ENCODE measurements around the gene CD300LD. TPM values are rescaled to one million over a fixed set of nuclear protein-coding genes. Genes with fewer than 3 reads are reported as not detected.
"Not testable (repeated sequence)": the region's sequence is repeated elsewhere in the genome, so short reads cannot be mapped to it uniquely, and the experiment has no call there.

The CD300LD gene
- total RNA-seq (not detected), polyA plus RNA-seq (ENCODE audit: insufficient read length in 2 of 2) (not detected)
- long read RNA-seq, donor 1, result 0 reads
- long read RNA-seq, donor 2, result 0 reads
- long read RNA-seq, donor 3, result 0 reads
- long read RNA-seq, donor 4, result 0 reads

DNA sequence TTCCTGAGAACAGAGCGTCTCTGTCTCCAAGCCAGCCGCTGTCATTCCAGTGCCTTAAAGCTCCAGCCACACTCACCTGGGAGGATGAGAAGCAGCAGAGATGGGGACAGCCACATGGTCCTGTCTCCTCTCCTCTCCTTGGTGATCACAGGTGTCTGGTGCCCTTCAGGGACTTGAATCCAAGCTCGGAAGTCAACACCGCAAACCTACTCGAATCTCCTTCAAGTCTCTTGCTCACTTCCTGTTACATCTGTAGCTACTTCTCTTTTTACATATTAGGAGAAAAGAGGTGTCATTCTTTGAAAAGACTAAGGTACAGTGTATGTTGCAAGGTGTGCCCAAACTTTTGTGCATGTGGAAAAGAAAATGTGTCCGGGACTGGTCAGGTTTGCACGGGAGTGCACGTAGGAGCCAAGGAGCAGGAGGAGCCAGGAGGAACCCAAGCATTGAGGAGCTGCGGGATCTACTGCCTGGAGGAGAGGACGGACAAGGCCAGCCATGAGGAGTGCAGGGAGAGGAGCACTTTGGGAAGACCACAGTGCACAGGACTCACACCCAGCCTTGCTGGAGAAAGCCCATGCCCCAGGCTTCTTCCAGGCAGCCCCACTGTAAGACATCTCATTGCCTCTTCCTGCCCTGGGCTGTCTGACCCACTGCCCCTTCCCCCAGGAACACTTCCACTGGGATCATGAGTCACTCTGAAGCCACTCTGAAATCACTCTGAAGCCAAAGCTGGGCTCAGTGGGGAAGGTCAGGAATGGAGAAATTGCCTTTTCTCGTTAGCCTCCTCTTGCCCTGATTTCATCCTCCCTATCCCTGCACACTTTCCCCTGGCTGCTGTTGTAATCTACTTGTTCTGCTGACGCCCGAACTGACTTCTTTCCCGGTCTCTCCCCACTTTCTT lies at the start of gene CD300LD:
Gene CD300LD (minus strand): TSS at position 197 of the 904 bp plus-strand sequence. CDS start 81 bp downstream, at position 116.
- WGBS (ENCODE audit: insufficient coverage), result 81% methylated on average over 10 of the region's 14 CpGs
- Histone ChIP-seq H3K4me3 (ENCODE audit: low read depth, low read length) (no peak within 1 kb of the TSS), H3K27me3 (ENCODE audit: control insufficient read depth, insufficient read depth, low read length) (no peaks in the 10 kb centered on the region), H3K9me3 (ENCODE audit: control insufficient read depth, insufficient read depth, low read length) (no peaks in the 10 kb centered on the region), H3K4me1 (ENCODE audit: control insufficient read depth, insufficient read depth, low read length) (no peaks in the 10 kb centered on the region), H3K36me3 (ENCODE audit: control insufficient read depth, insufficient read depth, low read length) (no peaks in the 10 kb centered on the region), H3K27ac (ENCODE audit: low read depth, low read length) (no peak within 1 kb of the TSS)
- DNase-seq (ENCODE audit: low read depth in 4 of 6, low spot score in 6 of 6), result no peak

GRCh38 chr17:74641224-74641957 lies 49.3 kb upstream of the CD300LD start:
- Histone ChIP-seq H3K9me3 (ENCODE audit: control insufficient read depth, insufficient read depth, low read length) (no peaks in the 10 kb centered on the region), H3K36me3 (ENCODE audit: control insufficient read depth, insufficient read depth, low read length) (no peaks in the 10 kb centered on the region), H3K27me3 (ENCODE audit: control insufficient read depth, insufficient read depth, low read length) (peaks cover 4% of the 10 kb centered on the region), H3K27ac (ENCODE audit: low read depth, low read length) (no peak overlapping the region), H3K4me1 (ENCODE audit: control insufficient read depth, insufficient read depth, low read length) (peaks cover 3% of the 10 kb centered on the region), H3K4me3 (ENCODE audit: low read depth, low read length) (no peak overlapping the region)
- 67% methylated on average over 6 of the region's 6 CpGs for WGBS (ENCODE audit: insufficient coverage)
- DNase-seq (ENCODE audit: low read depth in 4 of 6, low spot score in 6 of 6), result no peak

- 77% methylated on average over 9 of the region's 10 CpGs for WGBS (ENCODE audit: insufficient coverage)
- Histone ChIP-seq H3K4me1 (ENCODE audit: control insufficient read depth, insufficient read depth, low read length) (peaks cover 3% of the 10 kb centered on the region), H3K36me3 (ENCODE audit: control insufficient read depth, insufficient read depth, low read length) (no peaks in the 10 kb centered on the region), H3K4me3 (ENCODE audit: low read depth, low read length) (no peak overlapping the region), H3K27ac (ENCODE audit: low read depth, low read length) (no peak overlapping the region), H3K27me3 (ENCODE audit: control insufficient read depth, insufficient read depth, low read length) (peaks cover 4% of the 10 kb centered on the region), H3K9me3 (ENCODE audit: control insufficient read depth, insufficient read depth, low read length) (no peaks in the 10 kb centered on the region)
- peak in 1 of 6 donors; percentile 38 for DNase-seq (ENCODE audit: low read depth in 4 of 6, low spot score in 6 of 6)
Measured at GRCh38 chr17:74639704-74640151, 47.6 kb upstream of the CD300LD start.

DNA sequence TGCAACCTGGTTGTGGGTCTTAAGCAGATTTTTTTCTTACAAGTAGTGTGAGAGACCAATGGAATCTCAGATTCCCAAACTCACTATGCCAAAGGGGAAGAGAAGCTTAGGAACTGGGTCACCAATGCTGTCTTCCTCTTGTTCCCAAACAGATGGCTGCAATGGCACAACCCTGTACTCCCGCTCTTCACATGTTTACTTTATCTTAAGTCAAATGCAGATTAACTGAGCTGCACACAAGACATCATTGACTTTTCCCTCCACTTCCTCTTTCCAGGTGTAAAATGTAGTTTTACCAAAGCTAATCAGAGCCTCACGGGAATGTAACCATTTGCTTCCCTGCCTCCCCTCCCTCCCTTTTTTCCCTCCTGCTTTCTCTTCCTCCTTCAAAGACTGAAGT lies 45.8 kb upstream of the CD300LD start:
- 81% methylated on average over 2 of the region's 2 CpGs for WGBS (ENCODE audit: insufficient coverage)
- Histone ChIP-seq H3K4me1 (ENCODE audit: control insufficient read depth, insufficient read depth, low read length) (peaks cover 3% of the 10 kb centered on the region), H3K9me3 (ENCODE audit: control insufficient read depth, insufficient read depth, low read length) (no peaks in the 10 kb centered on the region), H3K27me3 (ENCODE audit: control insufficient read depth, insufficient read depth, low read length) (peaks cover 1% of the 10 kb centered on the region), H3K4me3 (ENCODE audit: low read depth, low read length) (no peak overlapping the region), H3K27ac (ENCODE audit: low read depth, low read length) (no peak overlapping the region), H3K36me3 (ENCODE audit: control insufficient read depth, insufficient read depth, low read length) (no peaks in the 10 kb centered on the region)
- no peak for DNase-seq (ENCODE audit: low read depth in 4 of 6, low spot score in 6 of 6)

GRCh38 chr17:74637265-74637664 lies 45.2 kb upstream of the CD300LD start:
- no peaks in the 10 kb centered on the region for H3K27me3 ChIP-seq (ENCODE audit: control insufficient read depth, insufficient read depth, low read length)
- no peak for DNase-seq (ENCODE audit: low read depth in 4 of 6, low spot score in 6 of 6)
- H3K4me1 ChIP-seq (ENCODE audit: control insufficient read depth, insufficient read depth, low read length), result peaks cover 3% of the 10 kb centered on the region
- no peaks in the 10 kb centered on the region for H3K36me3 ChIP-seq (ENCODE audit: control insufficient read depth, insufficient read depth, low read length)
- 78% methylated on average over 8 of the region's 11 CpGs for WGBS (ENCODE audit: insufficient coverage)
- H3K27ac ChIP-seq (ENCODE audit: low read depth, low read length), result no peak overlapping the region
- no peaks in the 10 kb centered on the region for H3K9me3 ChIP-seq (ENCODE audit: control insufficient read depth, insufficient read depth, low read length)
- no peak overlapping the region for H3K4me3 ChIP-seq (ENCODE audit: low read depth, low read length)

DNA sequence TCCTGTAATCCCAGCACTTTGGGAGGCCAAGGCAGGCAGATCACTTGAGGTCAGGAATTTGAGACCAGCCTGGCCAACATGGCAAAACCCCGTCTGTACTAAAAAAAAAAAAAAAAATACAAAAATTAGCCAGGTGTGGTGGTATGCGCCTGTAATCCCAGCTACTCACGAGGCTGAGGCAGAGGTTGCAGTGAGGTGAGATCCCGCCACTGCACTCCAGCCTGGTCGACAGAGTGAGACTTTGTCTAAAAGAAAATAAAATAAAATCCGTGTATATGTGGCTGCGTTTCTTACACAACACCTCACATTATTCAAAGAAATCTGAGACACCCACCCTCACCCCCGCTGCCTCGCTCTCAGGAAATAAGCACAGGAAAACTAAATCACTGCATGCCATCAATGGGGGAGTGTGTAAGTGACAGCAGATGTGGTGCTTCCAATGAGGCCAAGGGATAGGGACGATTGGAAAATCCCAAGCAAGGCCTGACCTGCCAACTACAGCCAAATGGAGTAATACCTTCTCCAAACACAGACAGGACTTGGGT lies 44.5 kb upstream of the CD300LD start:
- not testable (repeated sequence) for H3K36me3 ChIP-seq (ENCODE audit: control insufficient read depth, insufficient read depth, low read length); H3K27me3 ChIP-seq (ENCODE audit: control insufficient read depth, insufficient read depth, low read length); H3K9me3 ChIP-seq (ENCODE audit: control insufficient read depth, insufficient read depth, low read length); DNase-seq (ENCODE audit: low read depth in 4 of 6, low spot score in 6 of 6); H3K27ac ChIP-seq (ENCODE audit: low read depth, low read length); H3K4me1 ChIP-seq (ENCODE audit: control insufficient read depth, insufficient read depth, low read length); H3K4me3 ChIP-seq (ENCODE audit: low read depth, low read length)
- WGBS (ENCODE audit: insufficient coverage), result no CpG with 5 or more reads among the region's 10 CpGs

GRCh38 chr17:74635418-74635817 lies 43.3 kb upstream of the CD300LD start:
- Histone ChIP-seq H3K27ac (ENCODE audit: low read depth, low read length) (no peak overlapping the region), H3K4me1 (ENCODE audit: control insufficient read depth, insufficient read depth, low read length) (peaks cover 3% of the 10 kb centered on the region), H3K36me3 (ENCODE audit: control insufficient read depth, insufficient read depth, low read length) (no peaks in the 10 kb centered on the region), H3K27me3 (ENCODE audit: control insufficient read depth, insufficient read depth, low read length) (no peaks in the 10 kb centered on the region), H3K4me3 (ENCODE audit: low read depth, low read length) (no peak overlapping the region), H3K9me3 (ENCODE audit: control insufficient read depth, insufficient read depth, low read length) (no peaks in the 10 kb centered on the region)
- whole genome bisulfite sequencing (ENCODE audit: insufficient coverage), result 38% methylated on average over 13 of the region's 13 CpGs
- no peak for DNase-seq (ENCODE audit: low read depth in 4 of 6, low spot score in 6 of 6)

DNA sequence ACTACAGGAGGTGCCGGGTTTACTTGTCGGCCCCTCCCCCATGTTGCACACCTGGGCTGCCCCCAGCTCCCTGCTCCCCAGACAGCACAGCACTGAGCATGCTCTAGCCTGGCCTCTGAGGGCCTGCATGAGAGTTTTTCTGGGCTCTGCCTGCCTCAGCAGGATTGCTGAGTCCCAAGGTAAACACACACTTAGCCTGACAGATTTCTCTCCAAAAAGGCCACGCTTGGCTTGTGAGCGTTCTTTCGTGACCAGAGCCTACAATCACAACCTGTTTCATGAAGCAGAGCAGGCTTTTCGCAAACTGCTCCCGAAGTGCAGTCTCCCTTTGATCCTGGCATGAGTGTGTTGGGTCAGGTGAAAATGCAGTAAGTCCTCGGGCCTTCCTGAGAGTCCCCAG lies 41.2 kb upstream of the CD300LD start:
- no peaks in the 10 kb centered on the region for H3K4me1 ChIP-seq (ENCODE audit: control insufficient read depth, insufficient read depth, low read length)
- no peaks in the 10 kb centered on the region for H3K36me3 ChIP-seq (ENCODE audit: control insufficient read depth, insufficient read depth, low read length)
- no peak for DNase-seq (ENCODE audit: low read depth in 4 of 6, low spot score in 6 of 6)
- no peak overlapping the region for H3K4me3 ChIP-seq (ENCODE audit: low read depth, low read length)
- H3K27me3 ChIP-seq (ENCODE audit: control insufficient read depth, insufficient read depth, low read length), result no peaks in the 10 kb centered on the region
- whole genome bisulfite sequencing (ENCODE audit: insufficient coverage), result 93% methylated on average over 6 of the region's 8 CpGs
- H3K27ac ChIP-seq (ENCODE audit: low read depth, low read length), result no peak overlapping the region
- H3K9me3 ChIP-seq (ENCODE audit: control insufficient read depth, insufficient read depth, low read length), result no peaks in the 10 kb centered on the region

DNA sequence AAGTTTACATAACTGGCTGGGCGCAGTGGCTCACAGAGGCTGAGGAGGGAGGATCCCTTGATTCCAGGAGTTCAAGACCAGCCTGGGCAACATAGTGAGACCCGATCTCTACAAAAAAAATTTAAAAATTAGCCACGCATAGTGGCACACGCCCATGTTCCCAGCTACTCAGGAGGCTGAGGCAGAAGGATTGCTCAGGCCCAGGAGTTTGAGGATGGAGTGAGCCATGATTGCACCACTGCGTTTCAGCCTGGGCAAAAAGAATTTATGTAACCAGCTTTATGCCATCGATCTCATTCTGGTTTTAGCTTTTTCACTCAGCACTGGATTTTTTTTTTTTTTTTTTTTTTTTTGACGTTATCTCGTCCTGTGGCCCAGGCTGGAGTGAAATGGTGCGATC lies 40.5 kb upstream of the CD300LD start:
- Histone ChIP-seq H3K4me1 (ENCODE audit: control insufficient read depth, insufficient read depth, low read length) (no peaks in the 10 kb centered on the region), H3K4me3 (ENCODE audit: low read depth, low read length) (no peak overlapping the region), H3K27me3 (ENCODE audit: control insufficient read depth, insufficient read depth, low read length) (no peaks in the 10 kb centered on the region), H3K36me3 (ENCODE audit: control insufficient read depth, insufficient read depth, low read length) (no peaks in the 10 kb centered on the region), H3K27ac (ENCODE audit: low read depth, low read length) (no peak overlapping the region), H3K9me3 (ENCODE audit: control insufficient read depth, insufficient read depth, low read length) (no peaks in the 10 kb centered on the region)
- no peak for DNase-seq (ENCODE audit: low read depth in 4 of 6, low spot score in 6 of 6)
- 98% methylated on average over 6 of the region's 9 CpGs for WGBS (ENCODE audit: insufficient coverage)
